22Rv1 (cell line): ENCODE data around the gene SCARF1.

Experiments
- H3K27ac ChIP-seq: fragments of 450-650 bp; 2 replicates; pipeline ENCODE4 v1.5.1; 2017
- ZFX ChIP-seq: fragments of 450-650 bp; IDR thresholded peaks from 2 replicates; pipeline ENCODE4 v1.6.1; 2017; ENCODE audit warnings: antibody characterized with exemption, borderline replicate concordance
- TF ChIP-seq, protein P1 (sequence below): fragments of 450-650 bp; IDR thresholded peaks from 2 replicates; pipeline ENCODE4 v1.5.1; 2017; ENCODE audit warnings: mild to moderate bottlenecking

SCARF1 gene

DNA sequence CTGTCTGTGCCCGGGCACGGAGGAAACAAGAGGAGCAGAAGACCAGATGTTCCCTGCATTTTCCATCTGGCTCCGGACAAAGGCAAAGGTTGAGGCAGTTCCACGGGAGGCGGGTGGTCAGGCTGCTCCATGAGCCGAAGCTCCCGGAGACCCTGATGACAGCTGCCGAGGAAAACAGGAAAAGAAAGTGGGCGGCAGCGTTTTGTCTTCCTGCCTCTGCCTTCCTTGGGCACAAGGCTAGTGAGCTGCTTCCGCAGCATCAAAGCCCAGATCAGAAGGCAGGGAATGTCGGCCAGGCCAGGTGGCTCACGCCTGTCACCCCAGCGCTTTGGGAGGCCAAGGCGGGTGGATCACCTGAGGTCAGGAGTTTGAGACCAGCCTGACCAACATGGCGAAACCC, 33.1 kb downstream of the SCARF1 start:
- H3K27ac ChIP-seq, result no peak overlapping the region
- TF ChIP-seq, protein P1, sequence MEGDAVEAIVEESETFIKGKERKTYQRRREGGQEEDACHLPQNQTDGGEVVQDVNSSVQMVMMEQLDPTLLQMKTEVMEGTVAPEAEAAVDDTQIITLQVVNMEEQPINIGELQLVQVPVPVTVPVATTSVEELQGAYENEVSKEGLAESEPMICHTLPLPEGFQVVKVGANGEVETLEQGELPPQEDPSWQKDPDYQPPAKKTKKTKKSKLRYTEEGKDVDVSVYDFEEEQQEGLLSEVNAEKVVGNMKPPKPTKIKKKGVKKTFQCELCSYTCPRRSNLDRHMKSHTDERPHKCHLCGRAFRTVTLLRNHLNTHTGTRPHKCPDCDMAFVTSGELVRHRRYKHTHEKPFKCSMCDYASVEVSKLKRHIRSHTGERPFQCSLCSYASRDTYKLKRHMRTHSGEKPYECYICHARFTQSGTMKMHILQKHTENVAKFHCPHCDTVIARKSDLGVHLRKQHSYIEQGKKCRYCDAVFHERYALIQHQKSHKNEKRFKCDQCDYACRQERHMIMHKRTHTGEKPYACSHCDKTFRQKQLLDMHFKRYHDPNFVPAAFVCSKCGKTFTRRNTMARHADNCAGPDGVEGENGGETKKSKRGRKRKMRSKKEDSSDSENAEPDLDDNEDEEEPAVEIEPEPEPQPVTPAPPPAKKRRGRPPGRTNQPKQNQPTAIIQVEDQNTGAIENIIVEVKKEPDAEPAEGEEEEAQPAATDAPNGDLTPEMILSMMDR, result no peak
- no peak for TF ChIP-seq ZFX

DNA sequence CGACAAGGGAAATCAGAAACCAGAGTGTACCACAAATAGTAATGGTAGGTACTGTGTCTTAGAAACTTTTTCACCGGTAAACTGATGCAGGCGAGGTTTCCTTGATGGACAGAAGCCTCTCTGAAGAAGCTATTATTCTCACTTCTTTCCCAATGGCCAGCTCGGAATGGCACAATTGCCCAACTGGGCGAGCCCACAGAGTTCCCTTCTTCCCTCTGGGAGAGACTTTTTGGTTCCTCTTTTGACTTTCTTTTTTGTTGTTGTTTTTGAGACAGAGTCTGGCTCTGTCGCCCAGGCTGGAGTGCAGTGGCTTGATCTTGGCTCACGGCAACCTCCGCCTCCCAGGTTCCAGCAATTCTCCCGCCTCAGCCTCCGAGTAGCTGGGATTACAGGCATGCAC, 33.8 kb downstream of the SCARF1 start:
- TF ChIP-seq, protein P1, result no peak
- TF ChIP-seq ZFX, result no peak
- H3K27ac ChIP-seq, result no peak overlapping the region

DNA sequence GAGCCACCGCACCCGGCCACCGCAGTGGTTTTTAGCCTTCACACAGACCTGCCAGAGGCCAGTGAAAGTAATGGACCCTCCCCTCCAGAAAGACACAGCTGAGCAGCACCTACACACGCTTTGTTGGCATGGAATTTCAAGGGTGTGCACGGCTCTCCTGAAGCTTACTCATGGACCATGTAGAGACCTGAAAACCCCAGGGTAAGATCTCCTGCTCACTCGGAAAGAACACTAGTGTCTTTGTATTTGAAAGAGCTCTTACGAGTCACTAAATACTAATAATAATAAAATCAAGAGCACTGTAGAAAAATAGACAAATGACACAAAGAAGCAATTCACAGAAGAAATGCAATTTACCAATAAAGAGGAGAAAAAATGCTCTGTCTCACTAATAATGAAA, 36.9 kb downstream of the SCARF1 start:
- no peak for TF ChIP-seq ZFX
- TF ChIP-seq, protein P1, result no peak
- H3K27ac ChIP-seq, result no peak overlapping the region

DNA sequence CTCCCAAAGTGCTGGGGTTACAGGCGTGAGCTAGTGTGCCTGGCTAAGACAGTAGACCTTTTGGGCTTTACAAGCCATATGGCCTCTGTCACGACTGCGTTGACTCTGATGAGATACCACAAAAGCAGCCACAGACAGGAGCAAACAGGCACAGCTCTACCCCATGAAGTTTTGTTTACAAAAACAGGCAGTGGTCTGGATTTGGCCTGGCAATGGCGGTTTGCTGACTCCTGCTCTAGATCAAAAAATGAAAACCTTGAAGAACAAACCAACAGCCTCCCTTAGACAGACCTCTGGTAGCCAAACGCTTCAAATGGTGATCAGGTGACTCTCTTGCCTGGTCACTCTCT, 37.6 kb downstream of the SCARF1 start:
- H3K27ac ChIP-seq, result no peak overlapping the region
- TF ChIP-seq, protein P1, result no peak
- TF ChIP-seq ZFX, result no peak

DNA sequence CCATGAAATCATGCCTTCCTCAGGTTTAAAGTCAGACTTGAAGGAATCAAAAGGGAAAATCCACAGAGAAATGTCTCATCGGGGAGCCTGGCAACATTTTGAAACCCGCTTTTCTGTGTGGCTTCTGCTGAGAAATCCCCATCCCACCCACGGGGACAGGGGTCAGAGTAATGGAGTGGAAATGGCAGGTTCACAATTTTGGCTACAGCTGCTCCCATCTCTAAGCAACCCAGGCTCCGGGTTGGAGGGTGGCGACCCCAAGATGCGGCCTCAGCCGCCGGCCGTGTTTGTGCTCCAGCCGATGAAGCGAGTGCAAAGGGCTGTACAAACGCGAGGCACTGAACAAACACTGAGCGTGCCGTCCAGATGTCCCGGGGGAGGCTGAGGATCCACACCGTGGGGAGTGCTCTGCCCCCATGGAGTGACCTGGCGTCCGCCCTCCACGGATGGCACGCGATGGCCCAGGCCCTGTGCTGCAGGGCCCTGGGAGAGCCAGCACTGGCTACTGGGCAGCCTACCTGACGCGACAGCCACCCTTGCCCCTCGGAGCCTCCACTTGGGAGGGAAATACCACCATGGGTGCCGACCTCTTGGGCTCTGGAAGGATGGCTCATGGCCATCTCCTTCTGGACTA, 39.1 kb downstream of the SCARF1 start:
- H3K27ac ChIP-seq, result no peak overlapping the region
- TF ChIP-seq, protein P1, result no peak
- TF ChIP-seq ZFX, result no peak

DNA sequence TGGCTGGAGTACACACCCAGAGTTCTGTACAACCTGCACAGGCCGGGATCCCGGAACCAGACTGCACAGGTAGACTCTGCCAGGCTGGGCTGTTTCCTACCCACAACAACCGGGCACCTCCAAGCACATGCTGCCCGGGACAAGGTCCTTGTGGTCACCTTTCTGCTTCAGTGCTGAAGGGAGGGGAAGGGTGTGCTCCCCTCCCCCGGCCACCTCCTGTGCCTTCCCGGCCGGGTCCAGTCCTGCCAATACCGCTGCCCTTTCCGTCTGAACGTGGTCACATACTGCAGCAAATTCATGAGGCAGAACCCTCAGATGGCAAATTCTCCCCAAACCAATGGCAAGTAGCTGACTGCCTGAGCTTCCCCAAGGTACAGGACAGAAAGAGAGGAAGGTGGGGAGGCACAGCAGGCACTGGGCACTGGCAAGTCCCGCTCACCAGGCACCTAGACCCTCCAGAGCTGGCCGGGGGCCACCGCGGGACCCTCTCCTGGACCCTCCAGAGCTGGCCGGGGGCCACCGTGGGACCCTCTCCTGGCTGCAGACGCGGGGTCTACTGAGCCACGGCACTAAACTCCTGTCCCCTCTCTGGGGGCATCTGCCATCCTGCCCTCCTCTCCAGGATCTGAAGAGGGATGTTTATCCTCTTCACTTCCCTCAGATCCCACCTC, 39.7 kb downstream of the SCARF1 start:
- no peak overlapping the region for H3K27ac ChIP-seq
- TF ChIP-seq ZFX, result no peak
- TF ChIP-seq, protein P1, result no peak

DNA sequence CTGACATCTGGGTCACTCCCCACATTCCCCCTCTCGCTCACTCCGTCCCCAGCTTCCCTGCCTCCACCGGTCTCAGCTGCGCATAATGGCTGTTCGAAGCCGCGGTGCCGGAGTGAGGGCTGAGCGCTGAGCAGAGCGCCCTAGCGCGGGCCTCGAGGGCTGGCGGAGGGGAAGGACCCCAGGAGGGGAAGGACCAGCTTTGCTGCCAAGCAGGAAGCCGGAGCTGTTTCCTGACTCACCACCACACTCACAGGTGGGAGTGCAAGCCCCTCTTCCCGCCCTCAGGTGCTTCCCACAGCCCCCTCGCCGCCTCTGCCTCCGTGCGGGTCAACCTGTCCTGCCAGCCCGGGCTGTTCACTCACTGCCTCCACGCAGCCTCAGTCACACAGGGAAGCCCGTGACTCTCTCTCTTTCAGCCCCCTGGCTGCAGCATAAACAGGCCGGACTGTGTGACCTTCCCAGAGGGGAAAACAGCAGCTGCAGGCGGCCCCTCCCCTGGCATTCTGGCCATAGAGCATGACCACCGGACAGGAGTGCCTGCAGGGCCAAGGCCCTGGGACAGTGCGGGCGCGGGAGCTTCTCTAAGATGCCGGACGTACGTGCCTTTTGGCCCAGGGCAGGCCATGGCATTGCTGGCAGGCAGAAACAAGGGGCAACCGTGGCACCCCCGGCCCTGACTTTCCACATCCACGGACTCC, 40.6 kb downstream of the SCARF1 start:
- no peak overlapping the region for H3K27ac ChIP-seq
- TF ChIP-seq, protein P1, result no peak
- no peak for TF ChIP-seq ZFX
